Measurements from ENCODE around the gene CRACR2B.

The CRACR2B gene

GRCh38 chr11:865462-866430 is 38.0 kb downstream of the CRACR2B start:
- TF ChIP-seq, protein P1, sequence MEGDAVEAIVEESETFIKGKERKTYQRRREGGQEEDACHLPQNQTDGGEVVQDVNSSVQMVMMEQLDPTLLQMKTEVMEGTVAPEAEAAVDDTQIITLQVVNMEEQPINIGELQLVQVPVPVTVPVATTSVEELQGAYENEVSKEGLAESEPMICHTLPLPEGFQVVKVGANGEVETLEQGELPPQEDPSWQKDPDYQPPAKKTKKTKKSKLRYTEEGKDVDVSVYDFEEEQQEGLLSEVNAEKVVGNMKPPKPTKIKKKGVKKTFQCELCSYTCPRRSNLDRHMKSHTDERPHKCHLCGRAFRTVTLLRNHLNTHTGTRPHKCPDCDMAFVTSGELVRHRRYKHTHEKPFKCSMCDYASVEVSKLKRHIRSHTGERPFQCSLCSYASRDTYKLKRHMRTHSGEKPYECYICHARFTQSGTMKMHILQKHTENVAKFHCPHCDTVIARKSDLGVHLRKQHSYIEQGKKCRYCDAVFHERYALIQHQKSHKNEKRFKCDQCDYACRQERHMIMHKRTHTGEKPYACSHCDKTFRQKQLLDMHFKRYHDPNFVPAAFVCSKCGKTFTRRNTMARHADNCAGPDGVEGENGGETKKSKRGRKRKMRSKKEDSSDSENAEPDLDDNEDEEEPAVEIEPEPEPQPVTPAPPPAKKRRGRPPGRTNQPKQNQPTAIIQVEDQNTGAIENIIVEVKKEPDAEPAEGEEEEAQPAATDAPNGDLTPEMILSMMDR (IDR thresholded peaks at IDR 0.05): no peak

DNA sequence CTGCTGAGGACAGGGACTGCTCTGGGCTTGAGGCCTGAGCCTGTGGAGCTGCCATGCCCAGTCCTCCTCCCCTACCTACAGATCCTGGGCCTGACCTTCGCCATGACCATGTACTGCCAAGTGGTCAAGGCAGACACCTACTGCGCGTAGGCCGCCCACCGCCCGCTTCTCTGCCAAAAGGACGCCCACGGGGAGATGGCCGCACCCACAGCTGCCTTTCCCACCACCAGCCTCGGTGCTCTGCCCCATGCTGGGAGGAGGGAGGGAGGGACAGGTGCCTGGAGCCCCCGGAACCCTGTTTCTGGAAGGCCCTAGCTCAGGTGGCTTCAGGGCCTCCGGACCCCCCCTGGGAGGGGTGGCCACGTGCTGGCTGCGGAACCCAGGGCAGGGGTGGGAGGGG is 38.8 kb downstream of the CRACR2B start:
- TF ChIP-seq, protein P1 (IDR thresholded peaks at IDR 0.05): no peak

DNA sequence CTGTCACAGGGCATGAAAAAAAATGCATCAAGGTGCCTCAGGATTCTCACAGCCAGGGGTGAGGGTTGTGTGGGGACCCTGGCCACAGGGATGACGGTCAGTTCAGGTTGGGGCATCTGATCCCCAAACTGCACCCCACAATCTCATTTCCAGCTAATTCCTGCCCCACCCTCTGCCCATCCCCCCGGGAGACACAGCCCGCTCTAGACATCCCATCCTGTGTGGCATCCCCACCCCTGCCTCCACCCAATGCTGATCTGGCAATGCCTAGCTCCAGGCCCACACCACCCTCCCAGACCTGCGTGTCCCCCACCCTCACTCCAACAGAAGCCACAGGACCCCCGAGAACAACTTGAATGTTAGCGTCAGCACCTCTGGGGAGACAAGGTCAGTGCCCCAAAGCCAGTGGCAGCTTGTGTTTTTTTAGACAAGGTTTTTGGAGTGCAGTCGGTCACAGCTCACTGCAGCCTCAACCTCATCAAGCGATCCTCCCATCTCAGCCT is 40.2 kb downstream of the CRACR2B start:
- TF ChIP-seq, protein P1 (IDR thresholded peaks at IDR 0.05): no peak

GRCh38 chr11:868394-868793 is 40.7 kb downstream of the CRACR2B start:
- TF ChIP-seq, protein P1 (IDR thresholded peaks at IDR 0.05): no peak

GRCh38 chr11:868802-869201 is 41.1 kb downstream of the CRACR2B start:
- TF ChIP-seq, protein P1 (IDR thresholded peaks at IDR 0.05): no peak

DNA sequence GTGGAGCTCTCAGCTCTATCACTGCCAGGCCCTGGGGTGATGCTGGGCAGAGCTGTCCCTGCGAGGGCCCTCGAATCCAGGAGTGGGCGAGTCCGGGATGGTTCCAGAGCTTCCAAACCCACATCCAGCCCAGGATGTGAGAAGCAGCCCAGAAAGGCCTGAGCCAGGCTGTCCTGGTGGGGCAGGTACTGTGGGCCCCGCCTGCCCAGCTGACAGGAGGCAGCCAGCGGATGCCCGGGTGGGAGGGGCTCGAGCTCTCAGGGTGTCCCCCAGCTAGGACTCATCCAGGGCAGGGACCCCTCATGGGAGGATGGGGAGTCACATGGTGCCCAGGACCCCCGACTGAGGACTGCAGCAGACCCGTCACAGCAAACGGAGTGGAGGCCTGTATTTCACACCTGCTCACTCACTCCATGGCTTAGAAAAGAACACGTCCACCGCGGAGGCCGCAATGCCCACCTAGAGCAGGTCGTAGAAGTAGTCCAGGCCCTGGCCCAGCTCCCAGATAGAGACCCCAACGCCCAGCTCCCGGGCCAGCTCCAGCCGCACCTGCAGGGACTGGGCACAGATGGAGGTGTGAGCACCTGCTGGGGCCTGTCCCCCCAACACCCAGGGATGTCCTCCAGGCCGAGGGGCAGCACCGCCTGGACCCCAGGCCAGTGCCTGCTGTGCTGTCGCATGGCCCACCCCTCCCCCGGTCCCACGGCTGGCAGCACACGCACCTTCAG is 41.8 kb downstream of the CRACR2B start:
- TF ChIP-seq, protein P1 (IDR thresholded peaks at IDR 0.05): no peak

DNA sequence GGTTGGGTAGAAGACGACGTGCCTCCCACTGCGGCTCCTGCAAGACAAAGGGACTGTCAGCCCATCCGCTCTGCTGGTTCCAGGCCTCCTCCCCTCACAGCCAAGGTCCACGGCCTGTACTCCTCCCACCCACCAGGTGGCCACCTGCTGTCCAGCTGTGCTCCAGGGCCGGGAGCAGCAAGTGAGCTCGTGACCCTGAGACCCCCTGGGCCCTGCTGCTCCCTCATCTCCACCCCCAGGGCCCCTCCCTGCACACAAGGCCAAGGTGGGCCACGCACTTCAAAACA is 42.4 kb downstream of the CRACR2B start:
- TF ChIP-seq, protein P1 (IDR thresholded peaks at IDR 0.05): no peak
